ENCODE results near the gene SLC35B2. TPM values are rescaled to one million over a fixed set of nuclear protein-coding genes. Genes with fewer than 3 reads are reported as not detected.
"Not testable (repeated sequence)": the region's sequence is repeated elsewhere in the genome, so short reads cannot be mapped to it uniquely, and the experiment has no call there.

SLC35B2 gene
- total RNA-seq, 2 donors from 2014 or later, result 13.9 to 16.9 TPM

GRCh38 chr6:44238687-44239350 is 18.5 kb downstream of the SLC35B2 start:
- peaks cover 33% of the 10 kb centered on the region for H3K4me1 Mint-ChIP-seq (ENCODE audit: low read depth)
- H3K36me3 Mint-ChIP-seq (ENCODE audit: insufficient read depth in 2 of 2), result no peaks in the 10 kb centered on the region
- no peaks in the 10 kb centered on the region for H3K9me3 Mint-ChIP-seq
- H3K4me3 Mint-ChIP-seq, result peak overlapping the region; percentile 38 to 90
- no peaks in the 10 kb centered on the region for H3K27me3 Mint-ChIP-seq (ENCODE audit: low read depth)
- peak overlapping the region; percentile 38 for H3K27ac Mint-ChIP-seq
- ATAC-seq (replicated peaks in 1 of 2), result no peak
- no peak for DNase-seq

GRCh38 chr6:44237813-44238433 is 19.4 kb downstream of the SLC35B2 start:
- Mint-ChIP-seq H3K9me3 (no peaks in the 10 kb centered on the region), H3K4me3 (peak overlapping the region; percentile 38 to 90), H3K4me1 (ENCODE audit: low read depth) (peaks cover 38% of the 10 kb centered on the region), H3K27ac (peak overlapping the region; percentile 38), H3K27me3 (ENCODE audit: low read depth) (no peaks in the 10 kb centered on the region), H3K36me3 (ENCODE audit: insufficient read depth in 2 of 2) (peaks cover 0 to 3% of the 10 kb centered on the region in 2 donors)
- DNase-seq (peak; percentile 84 to 90), ATAC-seq (replicated peaks in 1 of 2) (peak; percentile 81)

GRCh38 chr6:44237021-44237812 is 20.1 kb downstream of the SLC35B2 start:
- Mint-ChIP-seq H3K9me3 (no peaks in the 10 kb centered on the region), H3K4me3 (peak overlapping the region; percentile 38 to 90), H3K27ac (peak overlapping the region; percentile 38), H3K27me3 (ENCODE audit: low read depth) (no peaks in the 10 kb centered on the region), H3K36me3 (ENCODE audit: insufficient read depth in 2 of 2) (peaks cover 0 to 4% of the 10 kb centered on the region in 2 donors), H3K4me1 (ENCODE audit: low read depth) (peaks cover 38% of the 10 kb centered on the region)
- ATAC-seq (replicated peaks in 1 of 2) (peak; percentile 85 to 86), DNase-seq (peak; percentile 80 to 86)

- H3K4me1 Mint-ChIP-seq (ENCODE audit: low read depth), result peaks cover 38% of the 10 kb centered on the region
- peaks cover 0 to 4% of the 10 kb centered on the region in 2 donors for H3K36me3 Mint-ChIP-seq (ENCODE audit: insufficient read depth in 2 of 2)
- DNase-seq (no peak), ATAC-seq (replicated peaks in 1 of 2) (no peak)
- H3K27me3 Mint-ChIP-seq (ENCODE audit: low read depth), result no peaks in the 10 kb centered on the region
- no peaks in the 10 kb centered on the region for H3K9me3 Mint-ChIP-seq
- peak overlapping the region in 1 of 2 donors; percentile 12 for H3K4me3 Mint-ChIP-seq
- no peak overlapping the region for H3K27ac Mint-ChIP-seq
Observed at GRCh38 chr6:44235891-44236516, 21.3 kb downstream of the SLC35B2 start.

- DNase-seq, result no peak
- no peak for ATAC-seq (replicated peaks in 1 of 2)
- Mint-ChIP-seq H3K27ac (no peak overlapping the region), H3K4me1 (ENCODE audit: low read depth) (peaks cover 38% of the 10 kb centered on the region), H3K9me3 (no peaks in the 10 kb centered on the region), H3K4me3 (no peak overlapping the region), H3K27me3 (ENCODE audit: low read depth) (no peaks in the 10 kb centered on the region), H3K36me3 (ENCODE audit: insufficient read depth in 2 of 2) (peaks cover 0 to 7% of the 10 kb centered on the region in 2 donors)
Observed at GRCh38 chr6:44235269-44235668, 22.1 kb downstream of the SLC35B2 start.

GRCh38 chr6:44234101-44235025 is 23.0 kb downstream of the SLC35B2 start:
- H3K27ac Mint-ChIP-seq, result no peak overlapping the region
- H3K4me3 Mint-ChIP-seq, result no peak overlapping the region

GRCh38 chr6:44233567-44234100 is 23.7 kb downstream of the SLC35B2 start:
- no peak for ATAC-seq (replicated peaks in 1 of 2)

More at GRCh38 chr6:44234101-44235025, 23.0 kb downstream of the SLC35B2 start:
- Mint-ChIP-seq H3K36me3 (ENCODE audit: insufficient read depth in 2 of 2) (peaks cover 0 to 7% of the 10 kb centered on the region in 2 donors), H3K4me1 (ENCODE audit: low read depth) (peaks cover 38% of the 10 kb centered on the region), H3K27me3 (ENCODE audit: low read depth) (no peaks in the 10 kb centered on the region), H3K9me3 (no peaks in the 10 kb centered on the region)
- DNase-seq (peak in 1 of 2 donors; percentile 26), ATAC-seq (replicated peaks in 1 of 2) (no peak)

GRCh38 chr6:44232676-44233566 is 24.4 kb downstream of the SLC35B2 start:
- no peak overlapping the region for H3K27ac Mint-ChIP-seq
- H3K4me3 Mint-ChIP-seq, result no peak overlapping the region
- DNase-seq, result no peak
- peaks cover 25% of the 10 kb centered on the region for H3K4me1 Mint-ChIP-seq (ENCODE audit: low read depth)
- no peak for ATAC-seq (replicated peaks in 1 of 2)
- peaks cover 0 to 7% of the 10 kb centered on the region in 2 donors for H3K36me3 Mint-ChIP-seq (ENCODE audit: insufficient read depth in 2 of 2)
- H3K27me3 Mint-ChIP-seq (ENCODE audit: low read depth), result no peaks in the 10 kb centered on the region
- H3K9me3 Mint-ChIP-seq, result no peaks in the 10 kb centered on the region

More at GRCh38 chr6:44233567-44234100, 23.7 kb downstream of the SLC35B2 start:
- Mint-ChIP-seq H3K4me3 (no peak overlapping the region), H3K4me1 (ENCODE audit: low read depth) (peaks cover 32% of the 10 kb centered on the region), H3K27ac (no peak overlapping the region), H3K9me3 (no peaks in the 10 kb centered on the region), H3K27me3 (ENCODE audit: low read depth) (no peaks in the 10 kb centered on the region), H3K36me3 (ENCODE audit: insufficient read depth in 2 of 2) (peaks cover 0 to 7% of the 10 kb centered on the region in 2 donors)
- DNase-seq, result no peak

- H3K9me3 Mint-ChIP-seq; H3K27ac Mint-ChIP-seq; H3K4me3 Mint-ChIP-seq; ATAC-seq (replicated peaks in 1 of 2); DNase-seq; H3K27me3 Mint-ChIP-seq (ENCODE audit: low read depth); H3K36me3 Mint-ChIP-seq (ENCODE audit: insufficient read depth in 2 of 2): not testable (repeated sequence)
- peaks cover 13% of the 10 kb centered on the region for H3K4me1 Mint-ChIP-seq (ENCODE audit: low read depth)
Observed at GRCh38 chr6:44231426-44231825, 25.9 kb downstream of the SLC35B2 start.

GRCh38 chr6:44230034-44230675 is 27.2 kb downstream of the SLC35B2 start:
- H3K36me3 Mint-ChIP-seq (ENCODE audit: insufficient read depth in 2 of 2), result peaks cover 0 to 8% of the 10 kb centered on the region in 2 donors
- no peak overlapping the region for H3K27ac Mint-ChIP-seq
- H3K9me3 Mint-ChIP-seq, result no peaks in the 10 kb centered on the region
- ATAC-seq (replicated peaks in 1 of 2) (no peak), DNase-seq (no peak)
- H3K4me3 Mint-ChIP-seq, result no peak overlapping the region
- no peaks in the 10 kb centered on the region for H3K27me3 Mint-ChIP-seq (ENCODE audit: low read depth)
- H3K4me1 Mint-ChIP-seq (ENCODE audit: low read depth), result peaks cover 25% of the 10 kb centered on the region

Measured in activated T-cell treated with anti-CD3 and anti-CD28 coated beads, Interleukin-2, amount 50 U/mL, for 72 hours (primary cell).